Endothelial cell of umbilical vein (primary cell): ENCODE results near the gene GLTP. TPM values are rescaled to one million over a fixed set of nuclear protein-coding genes. Genes with fewer than 3 reads are reported as not detected.

Source experiments
- BruUV-seq: library from RNA; stranded (reverse); fragments of 400-500 nt; replicated peaks from 2 replicates; lab custom pipeline; 2021; lab: Mats Ljungman, UMichigan
- CTCF ChIA-PET: fragments of 300-600, 350-600 bp; sonication (Branson Sonifier 250); formaldehyde crosslinking; loops from one replicate; lab custom pipeline; 2021; ENCODE audit warnings: antibody characterized with exemption, inconsistent platforms; lab: Charles Lee
- POLR2A ChIA-PET: fragments of 300-600, 350-600 bp; sonication (Branson Sonifier 250); formaldehyde crosslinking; loops from one replicate; lab custom pipeline; 2021; ENCODE audit warnings: antibody characterized with exemption, inconsistent platforms; lab: Charles Lee
- DNase-seq: peaks from one replicate; pipeline ENCODE4 v3.0.0-alpha.2; 2011; ENCODE audit warnings: low read depth, low spot score
- FAIRE-seq: peaks from 2 replicates; lab custom pipeline; 2011; peaks lifted over from hg19 to GRCh38; lab: Jason Lieb, UNC
- H2AFZ ChIP-seq: 2 replicates; pipeline ENCODE4 v1.6.0; 2012; ENCODE audit warnings: low read depth, low read length, control low read depth, inconsistent platforms
- H3K27ac ChIP-seq: 2 replicates; pipeline ENCODE4 v1.5.1; 2011; ENCODE audit warnings: low read depth, mild to moderate bottlenecking, control low read depth, low read length, moderate library complexity; ENCODE audit not compliant: insufficient read depth
- H3K27me3 ChIP-seq, 2 experiments: 2 replicates each; pipeline versions ENCODE4 v1.6.0 to v1.6.1; 2011; ENCODE audit warnings: low read length in 2 of 2, mixed read lengths in 1 of 2; ENCODE audit not compliant: control insufficient read depth in 2 of 2, insufficient read depth in 2 of 2
- H3K36me3 ChIP-seq, 2 experiments: 2 replicates in 1 of 2; 3 replicates in 1 of 2; pipeline ENCODE4 v1.5.1; 2011; ENCODE audit warnings: low read length in 2 of 2, mild to moderate bottlenecking in 1 of 2, moderate library complexity in 1 of 2; ENCODE audit not compliant: control insufficient read depth in 2 of 2, insufficient read depth in 2 of 2; ENCODE audit errors: extremely low read depth in 1 of 2
- H3K4me1 ChIP-seq: 3 replicates; pipeline ENCODE4 v1.5.1; 2011; ENCODE audit warnings: mild to moderate bottlenecking, low read length; ENCODE audit not compliant: control insufficient read depth, insufficient read depth; ENCODE audit errors: extremely low read depth
- H3K4me2 ChIP-seq: 2 replicates; pipeline ENCODE4 v1.6.1; 2011; ENCODE audit warnings: low read length, control low read depth, mixed read lengths; ENCODE audit not compliant: insufficient read depth
- H3K4me3 ChIP-seq, 3 experiments: fragments of 200-600 bp in 1 of 3; sonication (generic), shearing (Covaris generic) in 1 of 3; replicated peaks in 1 of 3; 2 replicates each; pipeline ENCODE4 v1.5.1; 2011 to 2016; ENCODE audit warnings: control low read depth in 3 of 3, low read length in 3 of 3, mild to moderate bottlenecking in 2 of 3, inconsistent platforms in 1 of 3, low read depth in 1 of 3, moderate library complexity in 1 of 3; ENCODE audit not compliant: insufficient read depth in 1 of 3
- H3K79me2 ChIP-seq: 2 replicates; pipeline ENCODE4 v1.6.0; 2012; ENCODE audit warnings: low read length, inconsistent platforms; ENCODE audit not compliant: control insufficient read depth, insufficient read depth
- H3K9ac ChIP-seq: replicated peaks from 2 replicates; pipeline ENCODE3; 2011; ENCODE audit warnings: low read length, control low read depth; ENCODE audit not compliant: insufficient read depth; ENCODE audit errors: extremely low read depth
- H3K9me1 ChIP-seq: replicated peaks from 3 replicates; pipeline ENCODE4 v1.6.0; 2011; ENCODE audit warnings: mild to moderate bottlenecking, low read length; ENCODE audit not compliant: control insufficient read depth, insufficient read depth; ENCODE audit errors: extremely low read depth
- H3K9me3 ChIP-seq: replicated peaks from 2 replicates; pipeline ENCODE4 v1.5.1; 2012; ENCODE audit warnings: low read length, inconsistent platforms; ENCODE audit not compliant: control insufficient read depth, insufficient read depth
- H4K20me1 ChIP-seq: replicated peaks from 2 replicates; pipeline ENCODE3; 2011; ENCODE audit warnings: mild to moderate bottlenecking, low read length; ENCODE audit not compliant: control insufficient read depth, insufficient read depth; ENCODE audit errors: extremely low read depth
- CTCF ChIP-seq, 2 donors: IDR thresholded peaks; 1 replicate in 1 of 2; 2 replicates in 1 of 2; pipeline ENCODE4 v1.5.1; 2011; ENCODE audit warnings: low read length in 2 of 2, mild to moderate bottlenecking in 2 of 2, moderate library complexity in 2 of 2, control low read depth in 1 of 2, inconsistent platforms in 1 of 2, low read depth in 1 of 2; ENCODE audit not compliant: insufficient read depth in 1 of 2; ENCODE audit errors: extremely low read depth in 1 of 2
- EZH2 ChIP-seq: IDR thresholded peaks from 2 replicates; pipeline ENCODE4 v1.6.1; 2012; ENCODE audit warnings: borderline replicate concordance, low read depth, mild to moderate bottlenecking, moderate library complexity, low read length, inconsistent platforms; ENCODE audit not compliant: severe bottlenecking
- GATA2 ChIP-seq: IDR thresholded peaks from 2 replicates; pipeline ENCODE4 v1.7.0; 2011; ENCODE audit warnings: low read depth, mild to moderate bottlenecking, moderate library complexity, mixed read lengths, low read length; ENCODE audit not compliant: insufficient read length, insufficient read depth
- JUN ChIP-seq: IDR thresholded peaks from 2 replicates; pipeline ENCODE4 v1.6.1; 2011; ENCODE audit warnings: borderline replicate concordance, low read depth; ENCODE audit not compliant: insufficient read length, insufficient read depth
- MYC ChIP-seq: IDR thresholded peaks from one replicate; pipeline ENCODE4 v1.6.1; 2011; ENCODE audit warnings: mild to moderate bottlenecking, low read depth, low read length
- POLR2A ChIP-seq: IDR thresholded peaks from 2 replicates; pipeline ENCODE4 v1.6.1; 2012; ENCODE audit warnings: low read depth, mild to moderate bottlenecking, control low read depth, low read length
- POLR2AphosphoS5 ChIP-seq: IDR thresholded peaks from 2 replicates; pipeline ENCODE4 v1.6.1; 2012; ENCODE audit warnings: low read depth, mild to moderate bottlenecking, control low read depth, low read length, moderate library complexity; ENCODE audit not compliant: insufficient read depth
- dilution Hi-C: fragments of 300-500 bp; cut with MboI; formaldehyde crosslinking; loops from one replicate; pipeline ENCODE4 v1.15.0; 2019; ENCODE audit warnings: low sequenced_read_pairs; ENCODE audit not compliant: extremely low pct_ligation_motif_present
- intact Hi-C: fragments of 100-400 bp; cut with micrococcal nuclease; formaldehyde crosslinking; loops from one replicate; pipeline ENCODE4 v1.10.0; 2022
- polyA plus RNA-seq, 4 experiments: library from polyadenylated mRNA; depleted of rRNA in 3 of 4; stranded (reverse) in 3 of 4; unstranded in 1 of 4; fragments of >200 nt; gene quantifications; 2 replicates each; pipeline versions ENCODE4 v1.2.1 to v1.2.3, GENCODE V29; 2011 to 2012; ENCODE audit warnings: missing spikeins in 1 of 4
- total RNA-seq: library from RNA; stranded (reverse); gene quantifications from 2 replicates; pipeline ENCODE4 v1.2.3, GENCODE V29; 2021

Gene GLTP
- total and polyA plus RNA-seq, 2 donors (not counting 3 experiments of a cell fraction or from before 2014, with no cell fraction given) = 21.5 to 46.6 TPM

- no TSS peak for BruUV-seq
- DNase-seq (peak; percentile 29), FAIRE-seq (no peak)
- ChIA-PET CTCF (interaction anchor here (1.8 to 3.3 kb wide), 2 partner anchors 12 to 60 kb away, joined by 7 to 11 read pairs; partner anchors contain the start of gene TCHP), POLR2A (no interaction called here)
- Histone ChIP-seq H3K4me3 (no peak overlapping the region), H4K20me1 (no peaks in the 10 kb centered on the region), H3K79me2 (no peaks in the 10 kb centered on the region), H3K27ac (no peak overlapping the region), H3K9me3 (no peaks in the 10 kb centered on the region), H3K4me1 (no peaks in the 10 kb centered on the region), H3K36me3 (peaks cover 22 to 32% of the 10 kb centered on the region in 2 experiments), H2AFZ (no peak overlapping the region), H3K9ac (no peak overlapping the region), H3K27me3 (no peaks in the 10 kb centered on the region), H3K4me2 (no peak overlapping the region), H3K9me1 (no peaks in the 10 kb centered on the region)
- TF ChIP-seq JUN (no peak), CTCF (IDR thresholded peaks at IDR 0.05; ENCODE audit: extremely low read depth in 1 of 2, insufficient read depth in 1 of 2, low read depth in 1 of 2, low read length in 2 of 2) (no peak), GATA2 (no peak), MYC (no peak), EZH2 (no peak), POLR2A (no peak), POLR2AphosphoS5 (no peak)
- dilution Hi-C loops (no loop called here), intact Hi-C loops (no loop called here)
Observed at GRCh38 chr12:109912855-109913321, 32.5 kb upstream of the GLTP start.
